Measurements from ENCODE around the gene TNFRSF8.

TNFRSF8 gene

GRCh38 chr1:12056331-12056841, 6.7 kb upstream of the TNFRSF8 start:
- TF ChIP-seq SIN3A (IDR thresholded peaks at IDR 0.05; ENCODE audit: borderline replicate concordance, insufficient read depth, low read length) (no peak), TAF1 (IDR thresholded peaks at IDR 0.05; ENCODE audit: borderline replicate concordance, insufficient read depth, low read length) (no peak), FOXP2 (optimal IDR thresholded peaks at IDR 0.05; ENCODE audit: borderline replicate concordance, extremely low read depth, extremely low read length, insufficient read depth) (no peak), POLR2AphosphoS5 (IDR thresholded peaks at IDR 0.05; ENCODE audit: low read depth, low read length) (no peak), REST (IDR thresholded peaks at IDR 0.05; ENCODE audit: insufficient read depth in 1 of 2, low read depth in 2 of 2, low read length in 2 of 2) (no peak)

- TF ChIP-seq SIN3A (IDR thresholded peaks at IDR 0.05; ENCODE audit: borderline replicate concordance, insufficient read depth, low read length) (no peak), TAF1 (IDR thresholded peaks at IDR 0.05; ENCODE audit: borderline replicate concordance, insufficient read depth, low read length) (no peak), POLR2AphosphoS5 (IDR thresholded peaks at IDR 0.05; ENCODE audit: low read depth, low read length) (no peak), REST (IDR thresholded peaks at IDR 0.05; ENCODE audit: insufficient read depth in 1 of 2, low read depth in 2 of 2, low read length in 2 of 2) (no peak)
These were observed 5.7 kb upstream of the TNFRSF8 start for GRCh38 chr1:12057382-12057781.

- TF ChIP-seq TAF1 (IDR thresholded peaks at IDR 0.05; ENCODE audit: borderline replicate concordance, insufficient read depth, low read length) (no peak), REST (IDR thresholded peaks at IDR 0.05; ENCODE audit: insufficient read depth in 1 of 2, low read depth in 2 of 2, low read length in 2 of 2) (no peak), FOXP2 (optimal IDR thresholded peaks at IDR 0.05; ENCODE audit: borderline replicate concordance, extremely low read depth, extremely low read length, insufficient read depth) (no peak), POLR2AphosphoS5 (IDR thresholded peaks at IDR 0.05; ENCODE audit: low read depth, low read length) (no peak), SIN3A (IDR thresholded peaks at IDR 0.05; ENCODE audit: borderline replicate concordance, insufficient read depth, low read length) (no peak)
These were observed 5.0 kb upstream of the TNFRSF8 start for GRCh38 chr1:12057940-12058687.

GRCh38 chr1:12059226-12059625, 3.9 kb upstream of the TNFRSF8 start:
- TF ChIP-seq SIN3A (IDR thresholded peaks at IDR 0.05; ENCODE audit: borderline replicate concordance, insufficient read depth, low read length) (no peak), TAF1 (IDR thresholded peaks at IDR 0.05; ENCODE audit: borderline replicate concordance, insufficient read depth, low read length) (no peak), REST (IDR thresholded peaks at IDR 0.05; ENCODE audit: insufficient read depth in 1 of 2, low read depth in 2 of 2, low read length in 2 of 2) (no peak), POLR2AphosphoS5 (IDR thresholded peaks at IDR 0.05; ENCODE audit: low read depth, low read length) (no peak), FOXP2 (optimal IDR thresholded peaks at IDR 0.05; ENCODE audit: borderline replicate concordance, extremely low read depth, extremely low read length, insufficient read depth) (no peak)
